ENCODE measurements around the gene TAB3.

TAB3 gene

GRCh38 chrX:30863974-30864373 is 25.1 kb downstream of the TAB3 start:
- no peaks in the 10 kb centered on the region for H4K20me1 ChIP-seq (ENCODE audit: low read depth, low read length)
- H3K9me2 ChIP-seq (replicated peaks; ENCODE audit: insufficient read depth, low read length), result no peaks in the 10 kb centered on the region
- no peak overlapping the region for H3K4me2 ChIP-seq (ENCODE audit: low read depth, low read length, poor library complexity, severe bottlenecking)
- no peak overlapping the region for H2AFZ ChIP-seq (ENCODE audit: low read depth, low read length, severe bottlenecking)
- no peak overlapping the region for H3K9ac ChIP-seq (ENCODE audit: low read length)
- no peaks in the 10 kb centered on the region for H3K36me3 ChIP-seq (ENCODE audit: low read length)
- no peaks in the 10 kb centered on the region for H3K9me3 ChIP-seq (ENCODE audit: insufficient read depth, low read length)
- no peaks in the 10 kb centered on the region for H3F3A ChIP-seq (ENCODE audit: insufficient read depth)
- no peaks in the 10 kb centered on the region for H3K27me3 ChIP-seq (ENCODE audit: low read length)
- no peak overlapping the region for H3K4me3 ChIP-seq (ENCODE audit: insufficient read depth, low read length, poor library complexity, severe bottlenecking)
- no peak overlapping the region for H3K27ac ChIP-seq (ENCODE audit: low read depth, low read length)
- no peaks in the 10 kb centered on the region for H3K79me2 ChIP-seq (ENCODE audit: insufficient read depth, low read length)
- no peak for TF ChIP-seq CTCF (IDR thresholded peaks at IDR 0.05; ENCODE audit: insufficient read depth, low read length, poor library complexity, severe bottlenecking)
- no peak for TF ChIP-seq EZH2phosphoT487 (conservative IDR thresholded peaks at IDR 0.05; ENCODE audit: low read length)

- Histone ChIP-seq H4K20me1 (ENCODE audit: low read depth, low read length) (no peaks in the 10 kb centered on the region), H3K9me2 (replicated peaks; ENCODE audit: insufficient read depth, low read length) (no peaks in the 10 kb centered on the region), H3K79me2 (ENCODE audit: insufficient read depth, low read length) (no peaks in the 10 kb centered on the region), H3K4me3 (ENCODE audit: insufficient read depth, low read length, poor library complexity, severe bottlenecking) (no peak overlapping the region), H3K36me3 (ENCODE audit: low read length) (no peaks in the 10 kb centered on the region), H3K9ac (ENCODE audit: low read length) (no peak overlapping the region), H3K9me3 (ENCODE audit: insufficient read depth, low read length) (no peaks in the 10 kb centered on the region), H2AFZ (ENCODE audit: low read depth, low read length, severe bottlenecking) (no peak overlapping the region), H3K27ac (ENCODE audit: low read depth, low read length) (no peak overlapping the region), H3K4me2 (ENCODE audit: low read depth, low read length, poor library complexity, severe bottlenecking) (no peak overlapping the region), H3F3A (ENCODE audit: insufficient read depth) (no peaks in the 10 kb centered on the region), H3K27me3 (ENCODE audit: low read length) (no peaks in the 10 kb centered on the region)
- TF ChIP-seq CTCF (IDR thresholded peaks at IDR 0.05; ENCODE audit: insufficient read depth, low read length, poor library complexity, severe bottlenecking) (no peak), EZH2phosphoT487 (conservative IDR thresholded peaks at IDR 0.05; ENCODE audit: low read length) (no peak)
Measured at GRCh38 chrX:30858098-30858497, 31.0 kb downstream of the TAB3 start.

- H3K4me3 ChIP-seq (ENCODE audit: insufficient read depth, low read length, poor library complexity, severe bottlenecking), result no peak overlapping the region
- H3K27me3 ChIP-seq (ENCODE audit: low read length), result no peaks in the 10 kb centered on the region
- H3F3A ChIP-seq (ENCODE audit: insufficient read depth), result no peaks in the 10 kb centered on the region
- H4K20me1 ChIP-seq (ENCODE audit: low read depth, low read length), result no peaks in the 10 kb centered on the region
- H3K27ac ChIP-seq (ENCODE audit: low read depth, low read length), result no peak overlapping the region
- no peaks in the 10 kb centered on the region for H3K9me3 ChIP-seq (ENCODE audit: insufficient read depth, low read length)
- TF ChIP-seq CTCF (IDR thresholded peaks at IDR 0.05; ENCODE audit: insufficient read depth, low read length, poor library complexity, severe bottlenecking) (no peak), EZH2phosphoT487 (conservative IDR thresholded peaks at IDR 0.05; ENCODE audit: low read length) (no peak)
- H3K79me2 ChIP-seq (ENCODE audit: insufficient read depth, low read length), result no peaks in the 10 kb centered on the region
- H3K36me3 ChIP-seq (ENCODE audit: low read length), result no peaks in the 10 kb centered on the region
- no peak overlapping the region for H3K9ac ChIP-seq (ENCODE audit: low read length)
- H2AFZ ChIP-seq (ENCODE audit: low read depth, low read length, severe bottlenecking), result no peak overlapping the region
- no peak overlapping the region for H3K4me2 ChIP-seq (ENCODE audit: low read depth, low read length, poor library complexity, severe bottlenecking)
- no peaks in the 10 kb centered on the region for H3K9me2 ChIP-seq (replicated peaks; ENCODE audit: insufficient read depth, low read length)
Measured at GRCh38 chrX:30851449-30851848, 37.6 kb downstream of the TAB3 start.

All from SU-DHL-6 (cell line).